ENCODE measurements around the gene NCOA6.

NCOA6 gene

GRCh38 chr20:34771680-34772081 lies 53.8 kb downstream of the NCOA6 start:
- WGBS (ENCODE audit: insufficient coverage): 94% methylated on average over 2 of the region's 3 CpGs
- no peak for DNase-seq
- no peaks in the 10 kb centered on the region for H3K9me3 ChIP-seq (ENCODE audit: control extremely low read depth in 1 of 5, control insufficient read depth in 4 of 5, insufficient read depth in 2 of 5, low read depth in 1 of 5, low read length in 4 of 5)
- ChIA-PET POLR2A (no interaction called here), CTCF (interaction anchor here (1.0 to 1.1 kb wide), 3 partner anchors 9 to 172 kb away, joined by 3 read pairs; no protein-coding TSS in a partner anchor)
- H3K27me3 ChIP-seq (replicated peaks in 2 of 5; ENCODE audit: control insufficient read depth in 4 of 5, insufficient read depth in 5 of 5, low read length in 4 of 5): no peaks in the 10 kb centered on the region
- H3K36me3 ChIP-seq (ENCODE audit: control insufficient read depth in 4 of 4, insufficient read depth in 4 of 4, low read length in 3 of 4): peaks cover 10 to 64% (median 41%) of the 10 kb centered on the region in 4 experiments
- no peak overlapping the region for H3K27ac ChIP-seq (ENCODE audit: insufficient read depth in 1 of 2, low read depth in 1 of 2, low read length in 2 of 2, poor library complexity in 1 of 2, severe bottlenecking in 2 of 2)
- H3K4me3 ChIP-seq (ENCODE audit: control insufficient read depth in 1 of 7, extremely low read depth in 1 of 7, insufficient read depth in 4 of 7, low read depth in 2 of 7, low read length in 6 of 7): no peak overlapping the region
- no peaks in the 10 kb centered on the region for H3K4me1 ChIP-seq (ENCODE audit: control extremely low read depth in 1 of 4, control insufficient read depth in 4 of 4, insufficient read depth in 4 of 4, low read length in 3 of 4)

- CTCF ChIA-PET: interaction anchor here (0.9 to 3.6 kb wide), 6 partner anchors 11 to 577 kb away, joined by 3 to 30 read pairs (median 8); no protein-coding TSS in a partner anchor
- DNase-seq: no peak
- no peak overlapping the region for H3K4me3 ChIP-seq (ENCODE audit: control insufficient read depth in 1 of 7, extremely low read depth in 1 of 7, insufficient read depth in 4 of 7, low read depth in 2 of 7, low read length in 6 of 7)
- no peaks in the 10 kb centered on the region for H3K27me3 ChIP-seq (replicated peaks in 2 of 5; ENCODE audit: control insufficient read depth in 4 of 5, insufficient read depth in 5 of 5, low read length in 4 of 5)
- H3K9me3 ChIP-seq (ENCODE audit: control extremely low read depth in 1 of 5, control insufficient read depth in 4 of 5, insufficient read depth in 2 of 5, low read depth in 1 of 5, low read length in 4 of 5): no peaks in the 10 kb centered on the region
- POLR2A ChIA-PET: interaction anchor here (0.6 to 1.1 kb wide), 2 partner anchors 607 to 1041 kb away, joined by 3 read pairs; no protein-coding TSS in a partner anchor
- peaks cover 7 to 64% (median 40%) of the 10 kb centered on the region in 4 experiments for H3K36me3 ChIP-seq (ENCODE audit: control insufficient read depth in 4 of 4, insufficient read depth in 4 of 4, low read length in 3 of 4)
- no peaks in the 10 kb centered on the region for H3K4me1 ChIP-seq (ENCODE audit: control extremely low read depth in 1 of 4, control insufficient read depth in 4 of 4, insufficient read depth in 4 of 4, low read length in 3 of 4)
- H3K27ac ChIP-seq (ENCODE audit: insufficient read depth in 1 of 2, low read depth in 1 of 2, low read length in 2 of 2, poor library complexity in 1 of 2, severe bottlenecking in 2 of 2): no peak overlapping the region
- 96% methylated on average over 3 of the region's 3 CpGs for WGBS (ENCODE audit: insufficient coverage)
Observed at GRCh38 chr20:34768096-34768495, 57.4 kb downstream of the NCOA6 start.

GRCh38 chr20:34762031-34762555 lies 63.4 kb downstream of the NCOA6 start:
- Histone ChIP-seq H3K4me3 (ENCODE audit: control insufficient read depth in 1 of 7, extremely low read depth in 1 of 7, insufficient read depth in 4 of 7, low read depth in 2 of 7, low read length in 6 of 7) (no peak overlapping the region), H3K27me3 (replicated peaks in 2 of 5; ENCODE audit: control insufficient read depth in 4 of 5, insufficient read depth in 5 of 5, low read length in 4 of 5) (no peaks in the 10 kb centered on the region), H3K9me3 (ENCODE audit: control extremely low read depth in 1 of 5, control insufficient read depth in 4 of 5, insufficient read depth in 2 of 5, low read depth in 1 of 5, low read length in 4 of 5) (no peaks in the 10 kb centered on the region), H3K4me1 (ENCODE audit: control extremely low read depth in 1 of 4, control insufficient read depth in 4 of 4, insufficient read depth in 4 of 4, low read length in 3 of 4) (no peaks in the 10 kb centered on the region), H3K27ac (ENCODE audit: insufficient read depth in 1 of 2, low read depth in 1 of 2, low read length in 2 of 2, poor library complexity in 1 of 2, severe bottlenecking in 2 of 2) (no peak overlapping the region), H3K36me3 (ENCODE audit: control insufficient read depth in 4 of 4, insufficient read depth in 4 of 4, low read length in 3 of 4) (peaks cover 14 to 62% (median 47%) of the 10 kb centered on the region in 4 experiments)
- ChIA-PET CTCF (interaction anchor here (1.5 kb wide), 1 partner anchor 8 kb away, joined by 5 read pairs; no protein-coding TSS in a partner anchor), POLR2A (no interaction called here)
- WGBS (ENCODE audit: insufficient coverage): no CpG with 5 or more reads among the region's 1 CpG
- DNase-seq: no peak

- CTCF ChIA-PET: no interaction called here
- Histone ChIP-seq H3K9me3 (ENCODE audit: control extremely low read depth in 1 of 5, control insufficient read depth in 4 of 5, insufficient read depth in 2 of 5, low read depth in 1 of 5, low read length in 4 of 5) (no peaks in the 10 kb centered on the region), H3K27ac (ENCODE audit: insufficient read depth in 1 of 2, low read depth in 1 of 2, low read length in 2 of 2, poor library complexity in 1 of 2, severe bottlenecking in 2 of 2) (no peak overlapping the region), H3K4me1 (ENCODE audit: control extremely low read depth in 1 of 4, control insufficient read depth in 4 of 4, insufficient read depth in 4 of 4, low read length in 3 of 4) (no peaks in the 10 kb centered on the region), H3K36me3 (ENCODE audit: control insufficient read depth in 4 of 4, insufficient read depth in 4 of 4, low read length in 3 of 4) (peaks cover 23 to 68% (median 42%) of the 10 kb centered on the region in 4 experiments), H3K27me3 (replicated peaks in 2 of 5; ENCODE audit: control insufficient read depth in 4 of 5, insufficient read depth in 5 of 5, low read length in 4 of 5) (no peaks in the 10 kb centered on the region), H3K4me3 (ENCODE audit: control insufficient read depth in 1 of 7, extremely low read depth in 1 of 7, insufficient read depth in 4 of 7, low read depth in 2 of 7, low read length in 6 of 7) (no peak overlapping the region)
- no peak for DNase-seq
- no CpG with 5 or more reads among the region's 1 CpG for WGBS (ENCODE audit: insufficient coverage)
- POLR2A ChIA-PET: no interaction called here
Observed at GRCh38 chr20:34755367-34755766, 70.1 kb downstream of the NCOA6 start.

GRCh38 chr20:34754611-34755010 lies 70.8 kb downstream of the NCOA6 start:
- DNase-seq: no peak
- WGBS (ENCODE audit: insufficient coverage): 85% methylated on average over 4 of the region's 4 CpGs
- ChIA-PET CTCF (no interaction called here), POLR2A (no interaction called here)
- no peaks in the 10 kb centered on the region for H3K27me3 ChIP-seq (replicated peaks in 2 of 5; ENCODE audit: control insufficient read depth in 4 of 5, insufficient read depth in 5 of 5, low read length in 4 of 5)
- H3K4me1 ChIP-seq (ENCODE audit: control extremely low read depth in 1 of 4, control insufficient read depth in 4 of 4, insufficient read depth in 4 of 4, low read length in 3 of 4): no peaks in the 10 kb centered on the region
- no peak overlapping the region for H3K4me3 ChIP-seq (ENCODE audit: control insufficient read depth in 1 of 7, extremely low read depth in 1 of 7, insufficient read depth in 4 of 7, low read depth in 2 of 7, low read length in 6 of 7)
- H3K27ac ChIP-seq (ENCODE audit: insufficient read depth in 1 of 2, low read depth in 1 of 2, low read length in 2 of 2, poor library complexity in 1 of 2, severe bottlenecking in 2 of 2): no peak overlapping the region
- H3K36me3 ChIP-seq (ENCODE audit: control insufficient read depth in 4 of 4, insufficient read depth in 4 of 4, low read length in 3 of 4): peaks cover 29 to 70% (median 47%) of the 10 kb centered on the region in 4 experiments
- no peaks in the 10 kb centered on the region for H3K9me3 ChIP-seq (ENCODE audit: control extremely low read depth in 1 of 5, control insufficient read depth in 4 of 5, insufficient read depth in 2 of 5, low read depth in 1 of 5, low read length in 4 of 5)

GRCh38 chr20:34753706-34754461 lies 71.6 kb downstream of the NCOA6 start:
- H3K9me3 ChIP-seq (ENCODE audit: control extremely low read depth in 1 of 5, control insufficient read depth in 4 of 5, insufficient read depth in 2 of 5, low read depth in 1 of 5, low read length in 4 of 5): no peaks in the 10 kb centered on the region
- CTCF ChIA-PET: interaction anchor here (0.6 to 0.7 kb wide), 2 partner anchors 9 to 909 kb away, joined by 3 to 5 read pairs; no protein-coding TSS in a partner anchor
- no peaks in the 10 kb centered on the region for H3K4me1 ChIP-seq (ENCODE audit: control extremely low read depth in 1 of 4, control insufficient read depth in 4 of 4, insufficient read depth in 4 of 4, low read length in 3 of 4)
- H3K4me3 ChIP-seq (ENCODE audit: control insufficient read depth in 1 of 7, extremely low read depth in 1 of 7, insufficient read depth in 4 of 7, low read depth in 2 of 7, low read length in 6 of 7): no peak overlapping the region
- WGBS (ENCODE audit: insufficient coverage): 100% methylated on average over 2 of the region's 2 CpGs
- no peaks in the 10 kb centered on the region for H3K27me3 ChIP-seq (replicated peaks in 2 of 5; ENCODE audit: control insufficient read depth in 4 of 5, insufficient read depth in 5 of 5, low read length in 4 of 5)
- POLR2A ChIA-PET: no interaction called here
- peaks cover 28 to 75% (median 49%) of the 10 kb centered on the region in 4 experiments for H3K36me3 ChIP-seq (ENCODE audit: control insufficient read depth in 4 of 4, insufficient read depth in 4 of 4, low read length in 3 of 4)
- no peak overlapping the region for H3K27ac ChIP-seq (ENCODE audit: insufficient read depth in 1 of 2, low read depth in 1 of 2, low read length in 2 of 2, poor library complexity in 1 of 2, severe bottlenecking in 2 of 2)
- no peak for DNase-seq

- Histone ChIP-seq H3K4me3 (ENCODE audit: control insufficient read depth in 1 of 7, extremely low read depth in 1 of 7, insufficient read depth in 4 of 7, low read depth in 2 of 7, low read length in 6 of 7) (no peak overlapping the region), H3K27me3 (replicated peaks in 2 of 5; ENCODE audit: control insufficient read depth in 4 of 5, insufficient read depth in 5 of 5, low read length in 4 of 5) (no peaks in the 10 kb centered on the region), H3K36me3 (ENCODE audit: control insufficient read depth in 4 of 4, insufficient read depth in 4 of 4, low read length in 3 of 4) (peaks cover 29 to 63% (median 43%) of the 10 kb centered on the region in 4 experiments), H3K4me1 (ENCODE audit: control extremely low read depth in 1 of 4, control insufficient read depth in 4 of 4, insufficient read depth in 4 of 4, low read length in 3 of 4) (no peaks in the 10 kb centered on the region), H3K9me3 (ENCODE audit: control extremely low read depth in 1 of 5, control insufficient read depth in 4 of 5, insufficient read depth in 2 of 5, low read depth in 1 of 5, low read length in 4 of 5) (no peaks in the 10 kb centered on the region), H3K27ac (ENCODE audit: insufficient read depth in 1 of 2, low read depth in 1 of 2, low read length in 2 of 2, poor library complexity in 1 of 2, severe bottlenecking in 2 of 2) (no peak overlapping the region)
- CTCF ChIA-PET: interaction anchor here (1.1 kb wide), 1 partner anchor 19 kb away, joined by 4 read pairs; no protein-coding TSS in a partner anchor
- DNase-seq: no peak
- POLR2A ChIA-PET: no interaction called here
- no CpG with 5 or more reads among the region's 3 CpGs for WGBS (ENCODE audit: insufficient coverage)
Observed at GRCh38 chr20:34751453-34751852, 74.0 kb downstream of the NCOA6 start.
